ENCODE data around the gene ZNF362.
A peak's percentile ranks its signal among the peaks of the same experiment; 100 is the strongest.

ZNF362 gene

GRCh38 chr1:33267468-33268205, 11.3 kb downstream of the ZNF362 start:
- Histone ChIP-seq H3K36me3 (ENCODE audit: insufficient read depth, insufficient read length, low read length) (peaks cover 41% of the 10 kb centered on the region), H3K9me3 (ENCODE audit: insufficient read depth, low read length) (no peaks in the 10 kb centered on the region), H3K4me1 (ENCODE audit: insufficient read depth, insufficient read length) (peaks cover 15% of the 10 kb centered on the region), H3K9ac (ENCODE audit: insufficient read length, low read depth) (no peak overlapping the region), H3K4me3 (ENCODE audit: insufficient read length, low read depth) (no peak overlapping the region), H3K27me3 (ENCODE audit: insufficient read depth, insufficient read length) (no peaks in the 10 kb centered on the region)
- TF ChIP-seq ZNF274 (IDR thresholded peaks at IDR 0.05; ENCODE audit: low read depth, low read length) (no peak), YY1 (IDR thresholded peaks at IDR 0.05; ENCODE audit: insufficient read depth, insufficient read length) (no peak), SUZ12 (IDR thresholded peaks at IDR 0.05; ENCODE audit: extremely low read depth, insufficient read depth, insufficient read length) (no peak)
- no peak for DNase-seq (ENCODE audit: low read depth, low spot score)

GRCh38 chr1:33268457-33268856, 12.2 kb downstream of the ZNF362 start:
- Histone ChIP-seq H3K9ac (ENCODE audit: insufficient read length, low read depth) (peak overlapping the region; percentile 39), H3K9me3 (ENCODE audit: insufficient read depth, low read length) (no peaks in the 10 kb centered on the region), H3K4me1 (ENCODE audit: insufficient read depth, insufficient read length) (peaks cover 15% of the 10 kb centered on the region), H3K36me3 (ENCODE audit: insufficient read depth, insufficient read length, low read length) (peaks cover 43% of the 10 kb centered on the region), H3K4me3 (ENCODE audit: insufficient read length, low read depth) (no peak overlapping the region), H3K27me3 (ENCODE audit: insufficient read depth, insufficient read length) (no peaks in the 10 kb centered on the region)
- DNase-seq (ENCODE audit: low read depth, low spot score), result no peak
- TF ChIP-seq ZNF274 (IDR thresholded peaks at IDR 0.05; ENCODE audit: low read depth, low read length) (no peak), YY1 (IDR thresholded peaks at IDR 0.05; ENCODE audit: insufficient read depth, insufficient read length) (no peak), SUZ12 (IDR thresholded peaks at IDR 0.05; ENCODE audit: extremely low read depth, insufficient read depth, insufficient read length) (no peak)

- Histone ChIP-seq H3K9me3 (ENCODE audit: insufficient read depth, low read length) (no peaks in the 10 kb centered on the region), H3K4me1 (ENCODE audit: insufficient read depth, insufficient read length) (peaks cover 11% of the 10 kb centered on the region), H3K27me3 (ENCODE audit: insufficient read depth, insufficient read length) (no peaks in the 10 kb centered on the region), H3K9ac (ENCODE audit: insufficient read length, low read depth) (no peak overlapping the region), H3K36me3 (ENCODE audit: insufficient read depth, insufficient read length, low read length) (peaks cover 48% of the 10 kb centered on the region), H3K4me3 (ENCODE audit: insufficient read length, low read depth) (no peak overlapping the region)
- TF ChIP-seq YY1 (IDR thresholded peaks at IDR 0.05; ENCODE audit: insufficient read depth, insufficient read length) (no peak), ZNF274 (IDR thresholded peaks at IDR 0.05; ENCODE audit: low read depth, low read length) (no peak), SUZ12 (IDR thresholded peaks at IDR 0.05; ENCODE audit: extremely low read depth, insufficient read depth, insufficient read length) (no peak)
- no peak for DNase-seq (ENCODE audit: low read depth, low spot score)
Observed at GRCh38 chr1:33268927-33269610, 12.8 kb downstream of the ZNF362 start.

- Histone ChIP-seq H3K27me3 (ENCODE audit: insufficient read depth, insufficient read length) (no peaks in the 10 kb centered on the region), H3K4me1 (ENCODE audit: insufficient read depth, insufficient read length) (peaks cover 13% of the 10 kb centered on the region), H3K9me3 (ENCODE audit: insufficient read depth, low read length) (no peaks in the 10 kb centered on the region), H3K36me3 (ENCODE audit: insufficient read depth, insufficient read length, low read length) (peaks cover 49% of the 10 kb centered on the region), H3K4me3 (ENCODE audit: insufficient read length, low read depth) (no peak overlapping the region), H3K9ac (ENCODE audit: insufficient read length, low read depth) (no peak overlapping the region)
- no peak for DNase-seq (ENCODE audit: low read depth, low spot score)
- TF ChIP-seq ZNF274 (IDR thresholded peaks at IDR 0.05; ENCODE audit: low read depth, low read length) (no peak), SUZ12 (IDR thresholded peaks at IDR 0.05; ENCODE audit: extremely low read depth, insufficient read depth, insufficient read length) (no peak), YY1 (IDR thresholded peaks at IDR 0.05; ENCODE audit: insufficient read depth, insufficient read length) (no peak)
Observed at GRCh38 chr1:33269621-33270020, 13.3 kb downstream of the ZNF362 start.

- Histone ChIP-seq H3K9ac (ENCODE audit: insufficient read length, low read depth) (no peak overlapping the region), H3K27me3 (ENCODE audit: insufficient read depth, insufficient read length) (no peaks in the 10 kb centered on the region), H3K4me3 (ENCODE audit: insufficient read length, low read depth) (no peak overlapping the region), H3K36me3 (ENCODE audit: insufficient read depth, insufficient read length, low read length) (peaks cover 49% of the 10 kb centered on the region), H3K9me3 (ENCODE audit: insufficient read depth, low read length) (no peaks in the 10 kb centered on the region), H3K4me1 (ENCODE audit: insufficient read depth, insufficient read length) (peaks cover 13% of the 10 kb centered on the region)
- no peak for DNase-seq (ENCODE audit: low read depth, low spot score)
- TF ChIP-seq SUZ12 (IDR thresholded peaks at IDR 0.05; ENCODE audit: extremely low read depth, insufficient read depth, insufficient read length), result no peak
- TF ChIP-seq ZNF274 (IDR thresholded peaks at IDR 0.05; ENCODE audit: low read depth, low read length), result no peak
- no peak for TF ChIP-seq YY1 (IDR thresholded peaks at IDR 0.05; ENCODE audit: insufficient read depth, insufficient read length)
Observed at GRCh38 chr1:33270379-33270778, 14.1 kb downstream of the ZNF362 start.

GRCh38 chr1:33270808-33271465, 14.6 kb downstream of the ZNF362 start:
- Histone ChIP-seq H3K9ac (ENCODE audit: insufficient read length, low read depth) (no peak overlapping the region), H3K4me1 (ENCODE audit: insufficient read depth, insufficient read length) (peaks cover 13% of the 10 kb centered on the region), H3K4me3 (ENCODE audit: insufficient read length, low read depth) (no peak overlapping the region), H3K27me3 (ENCODE audit: insufficient read depth, insufficient read length) (no peaks in the 10 kb centered on the region), H3K36me3 (ENCODE audit: insufficient read depth, insufficient read length, low read length) (peaks cover 54% of the 10 kb centered on the region), H3K9me3 (ENCODE audit: insufficient read depth, low read length) (no peaks in the 10 kb centered on the region)
- DNase-seq (ENCODE audit: low read depth, low spot score), result no peak
- no peak for TF ChIP-seq SUZ12 (IDR thresholded peaks at IDR 0.05; ENCODE audit: extremely low read depth, insufficient read depth, insufficient read length)
- TF ChIP-seq ZNF274 (IDR thresholded peaks at IDR 0.05; ENCODE audit: low read depth, low read length), result no peak
- TF ChIP-seq YY1 (IDR thresholded peaks at IDR 0.05; ENCODE audit: insufficient read depth, insufficient read length), result no peak

Measured in NT2/D1 (cell line).